ENCODE results near the gene RGS16.

The RGS16 gene

GRCh38 chr1:182617734-182618351 lies 13.7 kb upstream of the RGS16 start:
- Histone ChIP-seq H3K18ac (ENCODE audit: low read depth in 1 of 2, low read length in 2 of 2) (peak overlapping the region in 1 of 2 experiments; percentile 14), H4K91ac (ENCODE audit: low read length) (no peak overlapping the region), H2AFZ (ENCODE audit: low read depth, low read length) (no peak overlapping the region), H2BK15ac (ENCODE audit: low read depth, poor library complexity, severe bottlenecking) (no peak overlapping the region), H3K4me3 (ENCODE audit: insufficient read depth in 1 of 2, low read depth in 1 of 2, low read length in 2 of 2) (no peak overlapping the region), H3K9me3 (ENCODE audit: control insufficient read depth, low read length) (no peaks in the 10 kb centered on the region), H3K23ac (ENCODE audit: low read length in 2 of 2) (no peak overlapping the region), H3K27ac (ENCODE audit: low read length, poor library complexity, severe bottlenecking) (no peak overlapping the region), H3K4me1 (ENCODE audit: control insufficient read depth, insufficient read depth, low read depth, low read length) (peaks cover 18% of the 10 kb centered on the region), H2BK12ac (ENCODE audit: low read length in 2 of 2) (no peak overlapping the region), H3K36me3 (ENCODE audit: control insufficient read depth in 1 of 2, insufficient read depth in 2 of 2, low read depth in 1 of 2, low read length in 2 of 2) (no peaks in the 10 kb centered on the region), H4K8ac (ENCODE audit: low read length) (peak overlapping the region; percentile 79), H3K14ac (ENCODE audit: low read length in 2 of 2) (no peak overlapping the region), H2BK120ac (ENCODE audit: low read depth, low read length) (no peak overlapping the region), H3K9ac (ENCODE audit: low read length) (peak overlapping the region; percentile 5), H2AK5ac (ENCODE audit: low read length, severe bottlenecking) (no peak overlapping the region), H3K4ac (ENCODE audit: low read depth in 1 of 2, low read length in 2 of 2) (no peak overlapping the region), H3K27me3 (ENCODE audit: control insufficient read depth in 1 of 2, insufficient read depth in 1 of 2, low read length in 2 of 2) (peaks cover 4 to 19% of the 10 kb centered on the region in 2 experiments), H2BK5ac (ENCODE audit: low read depth, low read length, poor library complexity, severe bottlenecking) (no peak overlapping the region), H3K79me1 (replicated peaks; ENCODE audit: low read length, poor library complexity, severe bottlenecking) (no peaks in the 10 kb centered on the region), H3K4me2 (ENCODE audit: low read length, poor library complexity, severe bottlenecking) (no peak overlapping the region)
- 21% methylated on average over 6 of the region's 6 CpGs for WGBS
- DNase-seq, result peak; percentile 58

GRCh38 chr1:182617014-182617429 lies 12.8 kb upstream of the RGS16 start:
- H2BK5ac ChIP-seq (ENCODE audit: low read depth, low read length, poor library complexity, severe bottlenecking), result no peak overlapping the region
- WGBS, result 27% methylated on average over 2 of the region's 4 CpGs

GRCh38 chr1:182616130-182617013 lies 12.2 kb upstream of the RGS16 start:
- H3K9me3 ChIP-seq (ENCODE audit: control insufficient read depth, low read length), result no peaks in the 10 kb centered on the region
- 17% methylated on average over 15 of the region's 17 CpGs for WGBS
- H3K4ac ChIP-seq (ENCODE audit: low read depth in 1 of 2, low read length in 2 of 2), result peak overlapping the region in 1 of 2 experiments; percentile 76
- H2BK5ac ChIP-seq (ENCODE audit: low read depth, low read length, poor library complexity, severe bottlenecking), result no peak overlapping the region
- no peak overlapping the region for H3K23ac ChIP-seq (ENCODE audit: low read length in 2 of 2)
- peak overlapping the region; percentile 53 for H4K91ac ChIP-seq (ENCODE audit: low read length)
- peaks cover 22% of the 10 kb centered on the region for H3K4me1 ChIP-seq (ENCODE audit: control insufficient read depth, insufficient read depth, low read depth, low read length)
- peak overlapping the region; percentile 88 for H3K9ac ChIP-seq (ENCODE audit: low read length)
- peak overlapping the region; percentile 71 for H4K8ac ChIP-seq (ENCODE audit: low read length)
- H2AK5ac ChIP-seq (ENCODE audit: low read length, severe bottlenecking), result no peak overlapping the region
- H3K79me1 ChIP-seq (replicated peaks; ENCODE audit: low read length, poor library complexity, severe bottlenecking), result no peaks in the 10 kb centered on the region
- H3K18ac ChIP-seq (ENCODE audit: low read depth in 1 of 2, low read length in 2 of 2), result peak overlapping the region; percentile 25 to 55
- H2BK15ac ChIP-seq (ENCODE audit: low read depth, poor library complexity, severe bottlenecking), result peak overlapping the region; percentile 35
- peaks cover 9 to 25% of the 10 kb centered on the region in 2 experiments for H3K27me3 ChIP-seq (ENCODE audit: control insufficient read depth in 1 of 2, insufficient read depth in 1 of 2, low read length in 2 of 2)
- peak overlapping the region in 1 of 2 experiments; percentile 71 for H3K4me3 ChIP-seq (ENCODE audit: insufficient read depth in 1 of 2, low read depth in 1 of 2, low read length in 2 of 2)
- no peak overlapping the region for H3K14ac ChIP-seq (ENCODE audit: low read length in 2 of 2)
- H2BK12ac ChIP-seq (ENCODE audit: low read length in 2 of 2), result peak overlapping the region; percentile 19 to 74
- H3K27ac ChIP-seq (ENCODE audit: low read length, poor library complexity, severe bottlenecking), result no peak overlapping the region
- peak; percentile 41 for DNase-seq
- no peak overlapping the region for H2AFZ ChIP-seq (ENCODE audit: low read depth, low read length)
- H2BK120ac ChIP-seq (ENCODE audit: low read depth, low read length), result no peak overlapping the region
- H3K4me2 ChIP-seq (ENCODE audit: low read length, poor library complexity, severe bottlenecking), result peak overlapping the region; percentile 47
- no peaks in the 10 kb centered on the region for H3K36me3 ChIP-seq (ENCODE audit: control insufficient read depth in 1 of 2, insufficient read depth in 2 of 2, low read depth in 1 of 2, low read length in 2 of 2)

More at GRCh38 chr1:182617014-182617429, 12.8 kb upstream of the RGS16 start:
- no peak overlapping the region for H3K18ac ChIP-seq (ENCODE audit: low read depth in 1 of 2, low read length in 2 of 2)
- no peaks in the 10 kb centered on the region for H3K9me3 ChIP-seq (ENCODE audit: control insufficient read depth, low read length)
- H3K23ac ChIP-seq (ENCODE audit: low read length in 2 of 2), result no peak overlapping the region
- no peak overlapping the region for H3K4me2 ChIP-seq (ENCODE audit: low read length, poor library complexity, severe bottlenecking)
- peaks cover 18% of the 10 kb centered on the region for H3K4me1 ChIP-seq (ENCODE audit: control insufficient read depth, insufficient read depth, low read depth, low read length)
- H3K14ac ChIP-seq (ENCODE audit: low read length in 2 of 2), result no peak overlapping the region
- H3K27me3 ChIP-seq (ENCODE audit: control insufficient read depth in 1 of 2, insufficient read depth in 1 of 2, low read length in 2 of 2), result peaks cover 8 to 22% of the 10 kb centered on the region in 2 experiments
- peak overlapping the region; percentile 53 for H4K91ac ChIP-seq (ENCODE audit: low read length)
- H2BK12ac ChIP-seq (ENCODE audit: low read length in 2 of 2), result no peak overlapping the region
- no peak overlapping the region for H2AFZ ChIP-seq (ENCODE audit: low read depth, low read length)
- H2BK120ac ChIP-seq (ENCODE audit: low read depth, low read length), result no peak overlapping the region
- no peak overlapping the region for H3K9ac ChIP-seq (ENCODE audit: low read length)
- H3K4ac ChIP-seq (ENCODE audit: low read depth in 1 of 2, low read length in 2 of 2), result no peak overlapping the region
- H3K79me1 ChIP-seq (replicated peaks; ENCODE audit: low read length, poor library complexity, severe bottlenecking), result no peaks in the 10 kb centered on the region
- DNase-seq, result no peak
- no peak overlapping the region for H3K4me3 ChIP-seq (ENCODE audit: insufficient read depth in 1 of 2, low read depth in 1 of 2, low read length in 2 of 2)
- no peak overlapping the region for H2AK5ac ChIP-seq (ENCODE audit: low read length, severe bottlenecking)
- no peaks in the 10 kb centered on the region for H3K36me3 ChIP-seq (ENCODE audit: control insufficient read depth in 1 of 2, insufficient read depth in 2 of 2, low read depth in 1 of 2, low read length in 2 of 2)
- H2BK15ac ChIP-seq (ENCODE audit: low read depth, poor library complexity, severe bottlenecking), result peak overlapping the region; percentile 35
- no peak overlapping the region for H4K8ac ChIP-seq (ENCODE audit: low read length)
- no peak overlapping the region for H3K27ac ChIP-seq (ENCODE audit: low read length, poor library complexity, severe bottlenecking)

Data from mesenchymal stem cell (in vitro differentiated cells and primary cell).